Lung (tissue), 12 donors: Measurements from ENCODE around the gene COX7A2. TPM values are rescaled to one million over a fixed set of nuclear protein-coding genes. Genes with fewer than 3 reads are reported as not detected.
A peak's percentile ranks its signal among the peaks of the same experiment; 100 is the strongest.

Experiments
- ATAC-seq: fragments of 200-7000 bp; cut with Tn5 transposase; one replicate; pipeline ENCODE4 v1.9.1; 2020; ENCODE audit warnings: moderate number of reproducible peaks; ENCODE audit not compliant: insufficient read depth, low FRiP score
- DNase-seq, 3 donors: peaks; one replicate each; pipeline ENCODE4 v3.0.0-alpha.2; 2013 to 2017
- H3K27ac ChIP-seq, 2 donors: one replicate each; pipeline ENCODE4 v1.5.1; 2013; ENCODE audit warnings: mild to moderate bottlenecking in 2 of 2, moderate library complexity in 2 of 2, control low read depth in 1 of 2, inconsistent platforms in 1 of 2, low read depth in 1 of 2, low read length in 1 of 2
- H3K27me3 ChIP-seq, 3 donors: one replicate each; pipeline ENCODE4 v1.5.1; 2013; ENCODE audit warnings: low read length in 2 of 3; ENCODE audit not compliant: control insufficient read depth in 3 of 3, insufficient read depth in 3 of 3
- H3K36me3 ChIP-seq, 4 donors: one replicate each; pipeline ENCODE4 v1.5.1; 2013; ENCODE audit warnings: low read length in 4 of 4, mild to moderate bottlenecking in 1 of 4, moderate library complexity in 1 of 4; ENCODE audit not compliant: control insufficient read depth in 4 of 4, insufficient read depth in 4 of 4
- H3K4me1 ChIP-seq, 5 donors: one replicate each; pipeline ENCODE4 v1.5.1; 2013; ENCODE audit warnings: low read length in 5 of 5, mild to moderate bottlenecking in 2 of 5, moderate library complexity in 1 of 5; ENCODE audit not compliant: control insufficient read depth in 5 of 5, insufficient read depth in 5 of 5
- H3K4me3 ChIP-seq: one replicate; pipeline ENCODE4 v1.5.1; 2013; ENCODE audit warnings: mild to moderate bottlenecking, control low read depth, moderate library complexity
- H3K9ac ChIP-seq, 2 donors: one replicate each; pipeline ENCODE4 v1.5.1; 2013; ENCODE audit warnings: low read length in 2 of 2, control low read depth in 1 of 2; ENCODE audit not compliant: insufficient read depth in 1 of 2
- H3K9me3 ChIP-seq, 4 donors: one replicate each; pipeline ENCODE4 v1.5.1; 2013; ENCODE audit warnings: low read length in 3 of 4, mild to moderate bottlenecking in 1 of 4, moderate library complexity in 1 of 4; ENCODE audit not compliant: control insufficient read depth in 4 of 4, insufficient read depth in 3 of 4
- CTCF ChIP-seq: IDR thresholded peaks from 2 replicates; pipeline ENCODE4 v1.5.1; 2012; ENCODE audit warnings: mild to moderate bottlenecking; ENCODE audit errors: control extremely low read depth, extremely low read depth
- WGBS, 2 donors: extraction: QIAGEN DNeasy Blood & Tissue Kit; methylation state at CpG; one replicate each; pipeline ENCODE4 v1.1.7; 2013; 5-methylcytosine and 5-hydroxymethylcytosine counted together
- polyA plus RNA-seq, 2 donors: library from polyadenylated mRNA; stranded (reverse); fragments of 200-250 nt; gene quantifications; one replicate each; pipeline ENCODE4 v1.2.1, GENCODE V29; 2013
- total RNA-seq, 2 donors: library from RNA; depleted of rRNA in 1 of 2; stranded (reverse); fragments of >200 nt in 1 of 2; gene quantifications; one replicate each; pipeline ENCODE4 v1.2.1, GENCODE V29; 2014 to 2021
- donor health status: control.
- donor health status: control.
- donor health status: Bipolar disorder and iron deficiency.
- donor health status: healthy.
- donor health status: DM: yes; HTN: yes; CAD: no.

COX7A2 gene
- total and polyA plus RNA-seq, 4 donors: 43.1 to 557 (median 398) TPM

GRCh38 chr6:75205776-75206575, 37.6 kb downstream of the COX7A2 start, which contains the start of gene COL12A1:
COL12A1 (minus strand) TSS chr6:75206053; CDS start chr6:75202792, 3,261 bp downstream.
- Histone ChIP-seq H3K4me1 (peaks cover 0 to 61% (median 15%) of the 10 kb centered on the region in 5 donors), H3K9me3 (peaks cover 0 to 2% (median 0%) of the 10 kb centered on the region in 4 donors), H3K27me3 (peaks cover 0 to 48% (median 38%) of the 10 kb centered on the region in 3 donors), H3K36me3 (no peaks in the 10 kb centered on the region), H3K4me3 (peak within 1 kb of the TSS; percentile 53), H3K27ac (peak within 1 kb of the TSS in 1 of 2 donors; percentile 84), H3K9ac (peak within 1 kb of the TSS in 1 of 2 donors; percentile 40)
- ATAC-seq: peak; percentile 73
- TF ChIP-seq CTCF: no peak
- DNase-seq: peak; percentile 74 to 87 (median 78)
- 1% methylated on average over 63 to 64 of the region's 64 CpGs for WGBS, 2 donors

- Histone ChIP-seq H3K9ac (peak overlapping the region in 1 of 2 donors; percentile 40), H3K4me1 (peaks cover 0 to 61% (median 15%) of the 10 kb centered on the region in 5 donors), H3K4me3 (peak overlapping the region; percentile 53), H3K9me3 (peaks cover 0 to 2% (median 0%) of the 10 kb centered on the region in 4 donors), H3K27me3 (peaks cover 0 to 48% (median 40%) of the 10 kb centered on the region in 3 donors), H3K27ac (peak overlapping the region in 1 of 2 donors; percentile 84), H3K36me3 (no peaks in the 10 kb centered on the region)
- TF ChIP-seq CTCF: no peak
- WGBS, 2 donors: 1 to 2% methylated on average over 47 of the region's 47 CpGs
- peak; percentile 7 for ATAC-seq
- DNase-seq: peak in 2 of 3 donors; percentile 51 to 54
Measured at GRCh38 chr6:75204959-75205775, 38.4 kb downstream of the COX7A2 start.

DNA sequence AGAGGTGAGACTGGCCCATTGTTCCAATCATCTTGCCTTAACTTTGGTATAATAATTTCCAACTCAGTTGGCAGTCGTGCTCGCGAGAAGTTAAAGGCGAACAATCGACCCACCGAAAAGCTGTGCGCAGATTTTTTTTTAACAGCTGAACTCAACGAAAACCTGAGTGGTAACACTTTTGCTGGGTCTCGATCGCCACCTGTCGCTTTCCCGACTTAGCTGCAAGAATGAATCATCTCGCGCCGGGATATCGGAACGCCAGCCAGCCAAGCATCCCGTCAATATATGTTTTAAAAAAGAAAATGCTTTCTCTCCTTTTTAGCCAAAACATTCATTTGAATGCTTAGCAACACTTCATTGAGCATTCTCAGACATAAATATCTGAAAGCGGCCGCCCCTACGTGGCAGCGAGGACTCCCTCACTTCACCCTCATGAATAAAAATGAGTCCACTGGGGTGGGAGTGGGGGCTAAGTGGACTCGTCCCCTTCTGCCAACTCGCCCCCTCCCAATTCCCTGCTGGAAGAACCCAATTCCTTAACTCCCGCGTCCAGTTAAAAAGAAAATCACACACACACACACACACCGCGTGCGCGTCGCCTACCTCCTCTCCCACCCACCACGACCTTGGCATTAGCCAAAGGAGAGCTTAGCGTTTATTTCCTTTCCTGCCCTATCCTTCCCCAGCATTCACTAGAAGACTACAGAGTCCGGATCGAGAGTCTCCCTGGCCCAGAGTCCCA, 39.2 kb downstream of the COX7A2 start:
- peaks cover 0 to 48% (median 40%) of the 10 kb centered on the region in 3 donors for H3K27me3 ChIP-seq
- no peak for ATAC-seq
- H3K27ac ChIP-seq: peak overlapping the region in 1 of 2 donors; percentile 17
- H3K9me3 ChIP-seq: peaks cover 0 to 2% (median 0%) of the 10 kb centered on the region in 4 donors
- H3K36me3 ChIP-seq: no peaks in the 10 kb centered on the region
- peak overlapping the region in 1 of 2 donors; percentile 26 for H3K9ac ChIP-seq
- peak; percentile 41 for TF ChIP-seq CTCF
- H3K4me3 ChIP-seq: peak overlapping the region; percentile 53
- peak; percentile 90 to 95 (median 93) for DNase-seq
- 2% methylated on average over 35 of the region's 35 CpGs for WGBS, 2 donors
- H3K4me1 ChIP-seq: peaks cover 0 to 61% (median 15%) of the 10 kb centered on the region in 5 donors
